Calu3 (cell line): Measurements from ENCODE around the gene GJD4. TPM values are rescaled to one million over a fixed set of nuclear protein-coding genes. Genes with fewer than 3 reads are reported as not detected.

ENCODE experiments used
- BruUV-seq: library from RNA; stranded (reverse); fragments of 400-500 nt; replicated peaks from 2 replicates; lab custom pipeline; 2021; lab: Mats Ljungman, UMichigan
- CTCF ChIA-PET: fragments of 300-600 bp; sonication (Branson Sonifier 250); formaldehyde crosslinking; loops from one replicate; lab custom pipeline; 2022; ENCODE audit warnings: antibody characterized with exemption; lab: Charles Lee
- DNase-seq: peaks from one replicate; pipeline ENCODE4 v3.0.0; 2022
- H3K27ac Mint-ChIP-seq: one replicate; pipeline ENCODE4 v1.8.0; 2022; ENCODE audit warnings: mixed read lengths; ENCODE audit not compliant: unreplicated experiment
- H3K27me3 Mint-ChIP-seq: one replicate; pipeline ENCODE4 v1.8.0; 2022; ENCODE audit warnings: mixed read lengths; ENCODE audit not compliant: unreplicated experiment
- H3K36me3 Mint-ChIP-seq: one replicate; pipeline ENCODE4 v1.8.0; 2022; ENCODE audit warnings: mild to moderate bottlenecking, moderate library complexity, mixed read lengths; ENCODE audit not compliant: insufficient read depth, unreplicated experiment
- H3K4me1 Mint-ChIP-seq: one replicate; pipeline ENCODE4 v1.8.0; 2022; ENCODE audit warnings: mild to moderate bottlenecking, low read depth, mixed read lengths; ENCODE audit not compliant: unreplicated experiment
- H3K4me3 Mint-ChIP-seq: one replicate; pipeline ENCODE4 v1.8.0; 2022; ENCODE audit warnings: mild to moderate bottlenecking, low read depth, moderate library complexity, mixed read lengths; ENCODE audit not compliant: unreplicated experiment
- H3K9me3 Mint-ChIP-seq: one replicate; pipeline ENCODE4 v1.8.0; 2022; ENCODE audit warnings: low read depth, mixed read lengths; ENCODE audit not compliant: unreplicated experiment
- CTCF ChIP-seq: fragments of 200-600 bp; IDR thresholded peaks from one replicate; pipeline ENCODE4 v1.8.0; 2022; ENCODE audit warnings: antibody characterized with exemption; ENCODE audit not compliant: unreplicated experiment
- intact Hi-C: fragments of 100-400 bp; cut with micrococcal nuclease; formaldehyde crosslinking; loops from one replicate; pipeline ENCODE4 v1.10.0; 2022; ENCODE audit not compliant: unreplicated experiment
- total RNA-seq: library from RNA; stranded (reverse); gene quantifications from 2 replicates; pipeline ENCODE4 v1.2.3, GENCODE V29; 2022

GJD4 gene
- total RNA-seq, 1 experiment from 2014 or later, result not detected

GRCh38 chr10:35598379-35598778, 6.8 kb upstream of the GJD4 start:
- intact Hi-C loops, result loop anchor here (2.0 kb wide), 1 partner anchor 358 kb away; no protein-coding TSS in a partner anchor
- no TSS peak for BruUV-seq
- no peaks in the 10 kb centered on the region for H3K36me3 Mint-ChIP-seq
- H3K4me1 Mint-ChIP-seq, result no peaks in the 10 kb centered on the region
- H3K27ac Mint-ChIP-seq, result no peak overlapping the region
- TF ChIP-seq CTCF, result peak; percentile 32
- DNase-seq, result peak; percentile 35
- no peak overlapping the region for H3K4me3 Mint-ChIP-seq
- CTCF ChIA-PET, result no interaction called here
- H3K9me3 Mint-ChIP-seq, result no peaks in the 10 kb centered on the region
- peaks cover 68% of the 10 kb centered on the region for H3K27me3 Mint-ChIP-seq

DNA sequence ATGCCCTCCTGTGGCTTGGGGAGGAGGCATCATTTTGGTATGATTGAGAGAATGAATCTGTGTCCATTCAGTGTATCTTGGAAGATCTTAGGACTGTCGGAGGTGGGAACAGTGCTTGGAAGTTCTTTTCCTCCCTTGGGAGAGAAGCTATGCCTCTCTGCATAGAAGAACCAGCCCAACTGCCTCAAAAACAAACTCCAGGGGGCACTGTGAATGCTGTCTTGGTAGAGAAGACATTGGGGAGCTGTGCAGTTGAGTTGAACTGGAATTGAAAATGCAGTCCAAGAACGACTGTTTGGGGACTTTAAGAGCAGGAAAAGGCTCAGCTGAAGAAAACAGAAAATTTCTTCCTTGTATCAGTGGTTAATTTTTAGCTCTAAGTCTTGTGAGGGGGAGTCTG, 4.9 kb upstream of the GJD4 start:
- CTCF ChIA-PET, result interaction anchor here (0.6 to 0.7 kb wide), 2 partner anchors 136 to 597 kb away, joined by 3 to 4 read pairs; no protein-coding TSS in a partner anchor
- BruUV-seq, result no TSS peak
- no peaks in the 10 kb centered on the region for H3K4me1 Mint-ChIP-seq
- H3K9me3 Mint-ChIP-seq, result no peaks in the 10 kb centered on the region
- H3K27ac Mint-ChIP-seq, result no peak overlapping the region
- intact Hi-C loops, result no loop called here
- H3K27me3 Mint-ChIP-seq, result peaks cover 76% of the 10 kb centered on the region
- TF ChIP-seq CTCF, result no peak
- DNase-seq, result no peak
- H3K4me3 Mint-ChIP-seq, result no peak overlapping the region
- no peaks in the 10 kb centered on the region for H3K36me3 Mint-ChIP-seq

GRCh38 chr10:35606430-35606829, 1.3 kb downstream of the GJD4 start:
- H3K4me3 Mint-ChIP-seq, result no peak overlapping the region
- no peaks in the 10 kb centered on the region for H3K36me3 Mint-ChIP-seq
- no peak for TF ChIP-seq CTCF
- CTCF ChIA-PET, result no interaction called here
- H3K27me3 Mint-ChIP-seq, result peaks cover 61% of the 10 kb centered on the region
- intact Hi-C loops, result no loop called here
- DNase-seq, result no peak
- H3K27ac Mint-ChIP-seq, result no peak overlapping the region
- no peaks in the 10 kb centered on the region for H3K4me1 Mint-ChIP-seq
- H3K9me3 Mint-ChIP-seq, result no peaks in the 10 kb centered on the region
- BruUV-seq, result no TSS peak

- DNase-seq, result no peak
- no peak overlapping the region for H3K27ac Mint-ChIP-seq
- TF ChIP-seq CTCF, result no peak
- H3K36me3 Mint-ChIP-seq, result no peaks in the 10 kb centered on the region
- no peaks in the 10 kb centered on the region for H3K9me3 Mint-ChIP-seq
- no peaks in the 10 kb centered on the region for H3K4me1 Mint-ChIP-seq
- CTCF ChIA-PET, result no interaction called here
- BruUV-seq, result no TSS peak
- intact Hi-C loops, result no loop called here
- peak overlapping the region; percentile 45 for H3K4me3 Mint-ChIP-seq
- peaks cover 70% of the 10 kb centered on the region for H3K27me3 Mint-ChIP-seq
These were observed 2.6 kb downstream of the GJD4 start for GRCh38 chr10:35607475-35608327.
